Measurements from ENCODE around the gene SMR3B.

The SMR3B gene

DNA sequence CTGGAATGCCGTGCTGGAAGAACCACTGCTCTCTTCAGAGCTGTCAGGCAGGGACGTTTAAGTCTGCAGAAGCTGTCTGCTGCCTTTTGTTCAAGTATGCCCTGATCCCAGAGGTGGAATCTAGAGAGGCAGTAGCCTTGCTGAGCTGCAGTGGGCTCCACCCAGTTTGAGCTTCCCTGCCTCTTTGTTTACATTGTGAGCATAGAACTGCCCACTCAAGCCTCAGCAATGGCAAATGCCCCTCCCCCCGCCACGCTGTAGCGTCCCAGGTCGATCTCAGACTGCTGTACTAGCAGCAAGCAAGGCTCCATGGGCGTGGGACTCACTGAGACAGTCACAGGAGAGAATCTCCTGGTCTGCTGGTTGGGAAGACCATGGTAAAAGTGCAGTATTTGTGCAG lies 54.3 kb downstream of the SMR3B start:
- Histone ChIP-seq H3K79me2 (no peaks in the 10 kb centered on the region), H3K27ac (no peak overlapping the region), H3K9me3 (ENCODE audit: control insufficient read depth, low read length) (no peaks in the 10 kb centered on the region), H3K27me3 (ENCODE audit: control insufficient read depth, insufficient read depth, low read length) (no peaks in the 10 kb centered on the region), H2AFZ (no peak overlapping the region), H3K36me3 (ENCODE audit: control insufficient read depth, insufficient read depth, low read length) (no peaks in the 10 kb centered on the region), H3K4me1 (no peaks in the 10 kb centered on the region), H3K4me2 (ENCODE audit: low read length) (no peak overlapping the region), H3K9ac (no peak overlapping the region), H3K4me3 (ENCODE audit: low read depth, low read length) (no peak overlapping the region)
- TF ChIP-seq, protein P1, sequence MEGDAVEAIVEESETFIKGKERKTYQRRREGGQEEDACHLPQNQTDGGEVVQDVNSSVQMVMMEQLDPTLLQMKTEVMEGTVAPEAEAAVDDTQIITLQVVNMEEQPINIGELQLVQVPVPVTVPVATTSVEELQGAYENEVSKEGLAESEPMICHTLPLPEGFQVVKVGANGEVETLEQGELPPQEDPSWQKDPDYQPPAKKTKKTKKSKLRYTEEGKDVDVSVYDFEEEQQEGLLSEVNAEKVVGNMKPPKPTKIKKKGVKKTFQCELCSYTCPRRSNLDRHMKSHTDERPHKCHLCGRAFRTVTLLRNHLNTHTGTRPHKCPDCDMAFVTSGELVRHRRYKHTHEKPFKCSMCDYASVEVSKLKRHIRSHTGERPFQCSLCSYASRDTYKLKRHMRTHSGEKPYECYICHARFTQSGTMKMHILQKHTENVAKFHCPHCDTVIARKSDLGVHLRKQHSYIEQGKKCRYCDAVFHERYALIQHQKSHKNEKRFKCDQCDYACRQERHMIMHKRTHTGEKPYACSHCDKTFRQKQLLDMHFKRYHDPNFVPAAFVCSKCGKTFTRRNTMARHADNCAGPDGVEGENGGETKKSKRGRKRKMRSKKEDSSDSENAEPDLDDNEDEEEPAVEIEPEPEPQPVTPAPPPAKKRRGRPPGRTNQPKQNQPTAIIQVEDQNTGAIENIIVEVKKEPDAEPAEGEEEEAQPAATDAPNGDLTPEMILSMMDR (IDR thresholded peaks at IDR 0.05), result no peak
